GM13977 (cell line): Measurements from ENCODE around the gene GADD45GIP1.
"Not testable (repeated sequence)": the region's sequence is repeated elsewhere in the genome, so short reads cannot be mapped to it uniquely, and the experiment has no call there.

ENCODE experiments used
- DNase-seq: peaks from one replicate; pipeline ENCODE4 v3.0.0; 2012; ENCODE audit warnings: low spot score
- CTCF ChIP-seq: IDR thresholded peaks from 2 replicates; pipeline ENCODE4 v1.5.1; 2012; ENCODE audit warnings: mild to moderate bottlenecking, control low read depth; ENCODE audit not compliant: insufficient read depth; ENCODE audit errors: extremely low read depth, missing control alignments
- in situ Hi-C: fragments of 300-500 bp; cut with MboI; formaldehyde crosslinking; loops from one replicate; pipeline ENCODE4 v1.12.0; 2022; ENCODE audit warnings: low sequenced_read_pairs, low pct_unique_long_range_greater_than_20kb, mixed read lengths, inconsistent platforms; ENCODE audit not compliant: unreplicated experiment

The GADD45GIP1 gene

DNA sequence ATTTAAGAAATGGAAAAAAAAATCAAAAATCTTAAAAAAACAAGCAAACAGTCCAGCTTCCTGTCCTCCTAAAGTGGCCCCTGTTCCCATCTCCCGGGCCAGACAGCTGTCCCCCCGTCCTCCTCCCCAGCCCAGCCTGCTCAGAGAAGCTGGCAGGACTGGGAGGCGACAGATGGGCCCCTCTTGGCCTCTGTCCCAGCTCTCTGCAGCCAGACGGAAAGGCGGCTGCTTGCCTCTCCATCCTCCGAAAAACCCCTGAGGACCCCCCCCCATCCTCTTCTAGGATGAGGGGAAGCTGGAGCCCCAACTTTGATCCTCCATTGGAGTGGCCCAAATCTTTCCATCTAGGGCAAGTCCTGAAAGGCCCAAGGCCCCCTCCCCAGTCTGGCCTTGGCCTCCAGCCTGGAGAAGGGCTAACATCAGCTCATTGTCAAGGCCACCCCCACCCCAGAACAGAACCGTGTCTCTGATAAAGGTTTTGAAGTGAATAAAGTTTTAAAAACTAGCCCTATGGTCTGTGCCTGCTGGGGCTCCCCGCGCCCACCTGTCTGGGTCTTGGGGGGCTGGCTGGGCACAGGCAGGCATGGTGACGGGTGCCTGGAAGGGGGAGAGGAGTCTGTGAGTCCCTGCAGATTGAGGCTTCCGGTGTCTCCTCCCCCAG is 3.8 kb downstream of the GADD45GIP1 start:
- in situ Hi-C loops, result no loop called here
- no peak for DNase-seq
- TF ChIP-seq CTCF, result no peak

- in situ Hi-C loops, result no loop called here
- TF ChIP-seq CTCF, result no peak
- DNase-seq, result no peak
Observed at GRCh38 chr19:12952488-12953137, 4.4 kb downstream of the GADD45GIP1 start.

- in situ Hi-C loops, DNase-seq: not testable (repeated sequence)
Observed at GRCh38 chr19:12952050-12952449, 5.0 kb downstream of the GADD45GIP1 start.

DNA sequence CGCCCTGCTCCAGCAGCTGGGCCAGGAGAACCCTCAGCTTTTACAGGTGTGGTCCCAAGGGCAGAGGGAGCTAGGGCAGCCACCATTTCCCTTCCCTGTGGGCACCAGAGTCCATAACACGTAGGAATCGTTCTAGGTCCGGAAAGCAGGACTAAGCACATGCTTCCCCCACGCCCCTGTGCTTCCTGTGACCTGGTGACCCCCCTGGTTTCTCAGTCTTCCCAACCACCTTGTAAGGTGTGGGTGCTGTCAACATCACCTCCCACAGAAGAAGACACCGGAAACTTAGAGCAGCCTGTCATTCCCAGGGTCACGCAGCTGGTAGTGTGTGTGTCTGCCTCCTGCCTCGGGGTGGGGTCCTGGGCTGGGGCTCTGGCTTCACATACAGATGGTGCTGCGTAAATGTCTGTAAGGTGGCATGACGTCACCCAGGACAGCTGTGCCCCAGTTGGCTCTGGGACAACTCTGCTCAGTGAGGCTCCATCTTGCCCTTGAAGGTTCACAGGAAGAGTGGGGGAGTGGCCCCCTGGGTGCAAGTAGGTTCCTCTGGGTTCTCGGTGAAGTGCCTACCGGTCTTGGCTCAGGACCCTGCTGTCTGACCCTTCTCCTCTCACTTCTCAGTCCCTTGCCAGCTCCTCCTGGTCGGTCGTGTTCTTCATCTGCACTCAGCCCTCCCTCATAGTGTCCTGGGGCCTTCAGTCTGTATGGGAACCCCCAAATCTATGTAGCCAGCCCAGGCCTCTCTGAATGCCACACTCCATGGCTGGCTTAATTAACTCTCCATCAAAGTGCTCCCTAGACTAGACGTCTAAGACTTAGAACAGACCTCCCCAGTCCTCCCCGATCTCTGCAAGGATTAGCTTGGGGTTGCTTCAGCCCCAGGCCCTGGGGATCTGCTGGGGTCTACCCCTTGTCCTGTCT is 7.4 kb downstream of the GADD45GIP1 start:
- in situ Hi-C loops, result no loop called here
- DNase-seq, result no peak
- no peak for TF ChIP-seq CTCF

- no peak for TF ChIP-seq CTCF
- in situ Hi-C loops, result no loop called here
- no peak for DNase-seq
Observed at GRCh38 chr19:12948612-12949362, 8.2 kb downstream of the GADD45GIP1 start.

DNA sequence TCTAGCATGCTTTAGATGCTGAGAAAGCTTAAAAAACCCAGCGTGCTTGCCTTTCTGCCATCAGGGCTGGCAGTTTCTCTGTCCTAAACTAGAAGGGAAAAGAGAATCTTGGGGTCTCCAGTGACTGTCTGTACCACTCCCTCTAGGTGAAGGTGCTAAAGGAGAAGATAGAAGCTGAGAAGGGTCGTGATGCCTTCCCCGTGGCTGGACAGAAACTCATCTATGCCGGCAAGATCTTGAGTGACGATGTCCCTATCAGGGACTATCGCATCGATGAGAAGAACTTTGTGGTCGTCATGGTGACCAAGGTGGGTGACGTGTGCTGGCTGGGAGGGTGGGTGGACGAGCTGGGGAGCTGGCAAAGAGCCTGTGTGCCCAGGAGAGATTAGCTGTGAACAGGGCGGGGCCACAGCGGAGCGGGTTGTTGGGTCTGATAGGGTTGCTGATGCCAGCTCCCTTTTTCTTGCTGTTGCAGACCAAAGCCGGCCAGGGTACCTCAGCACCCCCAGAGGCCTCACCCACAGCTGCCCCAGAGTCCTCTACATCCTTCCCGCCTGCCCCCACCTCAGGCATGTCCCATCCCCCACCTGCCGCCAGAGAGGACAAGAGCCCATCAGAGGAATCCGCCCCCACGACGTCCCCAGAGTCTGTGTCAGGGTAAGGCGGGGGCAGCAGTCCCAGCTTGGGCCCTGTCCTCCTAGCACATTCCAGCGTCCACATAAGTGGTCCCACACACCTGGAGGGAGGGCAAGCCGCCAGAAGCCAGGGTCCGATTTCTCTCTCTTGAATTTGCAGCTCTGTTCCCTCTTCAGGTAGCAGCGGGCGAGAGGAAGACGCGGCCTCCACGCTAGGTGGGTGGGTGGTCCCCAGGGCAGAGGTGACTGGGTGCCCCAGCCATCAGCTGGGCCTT is 9.1 kb downstream of the GADD45GIP1 start:
- in situ Hi-C loops, result no loop called here
- DNase-seq, result no peak
- TF ChIP-seq CTCF, result no peak
